Fibroblast of the aortic adventitia (primary cell): Measurements from ENCODE around the gene AZIN2. TPM values are rescaled to one million over a fixed set of nuclear protein-coding genes. Genes with fewer than 3 reads are reported as not detected.
A peak's percentile ranks its signal among the peaks of the same experiment; 100 is the strongest.
"Not testable (repeated sequence)": the region's sequence is repeated elsewhere in the genome, so short reads cannot be mapped to it uniquely, and the experiment has no call there.

ENCODE experiments used
- DNase-seq: peaks from one replicate; pipeline ENCODE4 v3.0.0-alpha.2; 2010; ENCODE audit warnings: low read depth
- H3K4me3 ChIP-seq: 2 replicates; pipeline ENCODE4 v1.5.1; 2011; ENCODE audit warnings: low read depth, mild to moderate bottlenecking, control low read depth, low read length, moderate library complexity
- CTCF ChIP-seq: IDR thresholded peaks from 2 replicates; pipeline ENCODE4 v1.5.1; 2011; ENCODE audit warnings: mild to moderate bottlenecking, low read length, control low read depth, inconsistent platforms; ENCODE audit not compliant: insufficient read depth
- total RNA-seq: library from RNA; depleted of rRNA; stranded (reverse); fragments of >200 nt; gene quantifications from 2 replicates; pipeline ENCODE4 v1.2.3, GENCODE V29; 2012; ENCODE audit warnings: low replicate concordance

The AZIN2 gene
- total RNA-seq, 1 donor = 3.9 TPM

GRCh38 chr1:33119532-33120217 is 38.7 kb downstream of the AZIN2 start:
- no peak for TF ChIP-seq CTCF
- DNase-seq = no peak
- H3K4me3 ChIP-seq = no peak overlapping the region

- no peak for TF ChIP-seq CTCF
- no peak for DNase-seq
- H3K4me3 ChIP-seq = no peak overlapping the region
These were observed 39.7 kb downstream of the AZIN2 start for GRCh38 chr1:33120436-33121231.

GRCh38 chr1:33121728-33122127 is 40.8 kb downstream of the AZIN2 start:
- H3K4me3 ChIP-seq = no peak overlapping the region
- no peak for TF ChIP-seq CTCF
- no peak for DNase-seq

GRCh38 chr1:33122483-33123178 is 41.7 kb downstream of the AZIN2 start:
- no peak for TF ChIP-seq CTCF
- no peak for DNase-seq
- H3K4me3 ChIP-seq = no peak overlapping the region

GRCh38 chr1:33123266-33123665 is 42.3 kb downstream of the AZIN2 start:
- TF ChIP-seq CTCF = no peak
- no peak for DNase-seq
- no peak overlapping the region for H3K4me3 ChIP-seq

GRCh38 chr1:33124647-33125046 is 43.7 kb downstream of the AZIN2 start:
- H3K4me3 ChIP-seq, DNase-seq: not testable (repeated sequence)

GRCh38 chr1:33126411-33127000 is 45.6 kb downstream of the AZIN2 start:
- DNase-seq = no peak
- TF ChIP-seq CTCF = no peak
- H3K4me3 ChIP-seq = peak overlapping the region; percentile 77
